Measurements from ENCODE around the gene CEP350. TPM values are rescaled to one million over a fixed set of nuclear protein-coding genes. Genes with fewer than 3 reads are reported as not detected.

CEP350 gene
- total and polyA plus RNA-seq, 4 experiments from 2014 or later = 9.3 to 99.4 (median 76.0) TPM

- Histone ChIP-seq H3K4me1 (ENCODE audit: insufficient read depth, low read length) (peaks cover 16% of the 10 kb centered on the region), H3K9me3 (ENCODE audit: control insufficient read depth in 1 of 2, low read length in 2 of 2) (no peaks in the 10 kb centered on the region), H3K4me3 (ENCODE audit: low read length in 2 of 2) (no peak overlapping the region), H3K36me3 (ENCODE audit: insufficient read depth, low read length) (no peaks in the 10 kb centered on the region), H3K27ac (ENCODE audit: low read depth, low read length) (no peak overlapping the region), H3K27me3 (ENCODE audit: insufficient read depth, low read length) (no peaks in the 10 kb centered on the region)
- POLR2A ChIA-PET (ENCODE audit: partially characterized antibody) = no interaction called here
- Mint-ChIP-seq H3K36me3 (peaks cover 0 to 7% of the 10 kb centered on the region in 2 donors), H3K4me1 (peaks cover 4 to 24% (median 15%) of the 10 kb centered on the region in 4 donors), H3K27ac (no peak overlapping the region), H3K4me3 (no peak overlapping the region), H3K9me3 (peaks cover 0 to 2% (median 0%) of the 10 kb centered on the region in 8 donors), H3K27me3 (no peaks in the 10 kb centered on the region)
- CTCF ChIA-PET (ENCODE audit: partially characterized antibody) = no interaction called here
- no peak for DNase-seq
- intact Hi-C loops (cut with micrococcal nuclease) = no loop called here
Observed at GRCh38 chr1:180150982-180151381, 196.4 kb downstream of the CEP350 start.

DNA sequence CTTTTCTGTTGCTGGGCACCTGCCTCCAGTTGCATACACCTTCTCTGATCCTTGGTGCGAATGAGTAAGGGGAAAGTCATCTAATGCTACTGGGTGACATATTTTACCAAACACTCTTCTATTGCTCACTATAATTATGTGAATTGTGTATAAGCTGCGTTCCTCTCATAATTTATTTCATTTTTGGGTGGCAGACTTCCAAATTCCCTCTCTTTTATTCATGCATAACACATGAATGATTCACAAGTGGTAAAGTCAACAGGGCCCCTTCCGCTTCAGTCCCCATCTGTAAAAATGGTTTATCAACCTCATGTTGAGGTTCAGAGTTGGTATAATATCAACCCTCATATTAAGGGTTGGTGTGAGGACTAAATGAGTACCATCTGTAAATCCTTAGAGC is 196.9 kb downstream of the CEP350 start:
- Mint-ChIP-seq H3K27ac (no peak overlapping the region), H3K36me3 (peaks cover 0 to 7% of the 10 kb centered on the region in 2 donors), H3K4me3 (no peak overlapping the region), H3K4me1 (peaks cover 8 to 29% (median 20%) of the 10 kb centered on the region in 4 donors), H3K27me3 (no peaks in the 10 kb centered on the region), H3K9me3 (peaks cover 0 to 2% (median 0%) of the 10 kb centered on the region in 8 donors)
- Histone ChIP-seq H3K4me1 (ENCODE audit: insufficient read depth, low read length) (peaks cover 22% of the 10 kb centered on the region), H3K4me3 (ENCODE audit: low read length in 2 of 2) (no peak overlapping the region), H3K27me3 (ENCODE audit: insufficient read depth, low read length) (no peaks in the 10 kb centered on the region), H3K36me3 (ENCODE audit: insufficient read depth, low read length) (no peaks in the 10 kb centered on the region), H3K27ac (ENCODE audit: low read depth, low read length) (no peak overlapping the region), H3K9me3 (ENCODE audit: control insufficient read depth in 1 of 2, low read length in 2 of 2) (no peaks in the 10 kb centered on the region)
- POLR2A ChIA-PET (ENCODE audit: partially characterized antibody) = no interaction called here
- CTCF ChIA-PET (ENCODE audit: partially characterized antibody) = no interaction called here
- DNase-seq = no peak
- intact Hi-C loops (cut with micrococcal nuclease) = no loop called here

DNA sequence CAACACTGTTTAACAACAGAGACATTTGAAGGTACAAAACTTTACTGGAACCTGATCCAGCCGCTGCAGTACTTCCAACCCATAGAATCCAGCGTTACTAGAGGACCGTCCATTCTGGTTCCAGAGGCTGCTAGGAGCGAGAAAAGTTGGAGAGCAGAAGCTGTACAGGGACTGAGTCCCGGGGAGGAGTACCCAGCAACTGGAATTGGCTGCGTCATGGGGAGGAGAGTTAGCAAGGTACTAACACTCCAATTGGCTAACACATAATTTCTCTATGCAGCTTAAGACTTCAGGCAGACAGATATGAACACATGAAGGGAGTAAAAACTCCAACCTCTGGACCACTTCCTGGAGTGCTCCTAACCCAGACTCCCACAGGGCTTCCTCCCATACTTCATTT is 198.0 kb downstream of the CEP350 start:
- Histone ChIP-seq H3K4me3 (ENCODE audit: low read length in 2 of 2) (no peak overlapping the region), H3K9me3 (ENCODE audit: control insufficient read depth in 1 of 2, low read length in 2 of 2) (no peaks in the 10 kb centered on the region), H3K4me1 (ENCODE audit: insufficient read depth, low read length) (peaks cover 27% of the 10 kb centered on the region), H3K36me3 (ENCODE audit: insufficient read depth, low read length) (no peaks in the 10 kb centered on the region), H3K27me3 (ENCODE audit: insufficient read depth, low read length) (no peaks in the 10 kb centered on the region), H3K27ac (ENCODE audit: low read depth, low read length) (no peak overlapping the region)
- peaks cover 12 to 36% (median 26%) of the 10 kb centered on the region in 4 donors for H3K4me1 Mint-ChIP-seq
- ChIA-PET POLR2A (ENCODE audit: partially characterized antibody) (interaction anchor here (4.5 kb wide), 1 partner anchor 270 kb away, joined by 22 read pairs; the partner anchor contains the start of gene TOR1AIP1), CTCF (ENCODE audit: partially characterized antibody) (no interaction called here)
- no peak for DNase-seq
- peak overlapping the region in 2 of 7 donors; percentile 1 to 54 for H3K27ac Mint-ChIP-seq
- peak overlapping the region in 4 of 8 donors; percentile 0 to 91 (median 32) for H3K4me3 Mint-ChIP-seq
- intact Hi-C loops (cut with micrococcal nuclease) = no loop called here
- peaks cover 0 to 7% of the 10 kb centered on the region in 2 donors for H3K36me3 Mint-ChIP-seq
- H3K9me3 Mint-ChIP-seq = peaks cover 0 to 2% (median 0%) of the 10 kb centered on the region in 8 donors
- no peaks in the 10 kb centered on the region for H3K27me3 Mint-ChIP-seq

DNA sequence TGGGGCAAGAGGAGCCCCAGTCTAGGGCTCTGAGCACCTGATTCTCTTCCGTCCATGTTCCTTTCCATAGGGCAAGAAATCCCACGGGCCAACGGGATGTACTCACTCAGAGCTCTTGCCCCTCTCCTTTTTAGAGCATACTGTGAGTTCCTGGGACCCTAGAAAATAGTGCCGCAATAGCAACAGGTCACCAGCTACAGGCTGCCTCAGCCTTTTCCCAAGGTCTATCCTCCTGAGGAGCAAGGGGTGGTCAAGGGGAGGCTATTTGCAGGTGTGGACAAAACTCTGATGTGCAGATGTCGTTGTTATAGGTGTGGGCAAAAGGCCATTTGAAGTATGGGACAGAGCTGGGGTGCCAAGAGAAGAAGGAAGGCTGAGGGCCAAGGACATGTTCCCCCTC is 198.4 kb downstream of the CEP350 start:
- ChIA-PET CTCF (ENCODE audit: partially characterized antibody) (interaction anchor here (1.2 kb wide), 1 partner anchor 344 kb away, joined by 3 read pairs; no protein-coding TSS in a partner anchor), POLR2A (ENCODE audit: partially characterized antibody) (interaction anchor here (4.5 kb wide), 1 partner anchor 270 kb away, joined by 22 read pairs; the partner anchor contains the start of gene TOR1AIP1)
- Histone ChIP-seq H3K36me3 (ENCODE audit: insufficient read depth, low read length) (no peaks in the 10 kb centered on the region), H3K27ac (ENCODE audit: low read depth, low read length) (no peak overlapping the region), H3K27me3 (ENCODE audit: insufficient read depth, low read length) (no peaks in the 10 kb centered on the region), H3K9me3 (ENCODE audit: control insufficient read depth in 1 of 2, low read length in 2 of 2) (no peaks in the 10 kb centered on the region), H3K4me3 (ENCODE audit: low read length in 2 of 2) (no peak overlapping the region), H3K4me1 (ENCODE audit: insufficient read depth, low read length) (peaks cover 27% of the 10 kb centered on the region)
- Mint-ChIP-seq H3K27ac (peak overlapping the region in 3 of 7 donors; percentile 1 to 77 (median 50)), H3K27me3 (no peaks in the 10 kb centered on the region), H3K9me3 (peaks cover 0 to 2% (median 0%) of the 10 kb centered on the region in 8 donors), H3K4me3 (peak overlapping the region in 7 of 8 donors; percentile 2 to 91 (median 16)), H3K4me1 (peaks cover 12 to 40% (median 28%) of the 10 kb centered on the region in 4 donors), H3K36me3 (peaks cover 0 to 7% of the 10 kb centered on the region in 2 donors)
- intact Hi-C loops (cut with micrococcal nuclease) = no loop called here
- no peak for DNase-seq

DNA sequence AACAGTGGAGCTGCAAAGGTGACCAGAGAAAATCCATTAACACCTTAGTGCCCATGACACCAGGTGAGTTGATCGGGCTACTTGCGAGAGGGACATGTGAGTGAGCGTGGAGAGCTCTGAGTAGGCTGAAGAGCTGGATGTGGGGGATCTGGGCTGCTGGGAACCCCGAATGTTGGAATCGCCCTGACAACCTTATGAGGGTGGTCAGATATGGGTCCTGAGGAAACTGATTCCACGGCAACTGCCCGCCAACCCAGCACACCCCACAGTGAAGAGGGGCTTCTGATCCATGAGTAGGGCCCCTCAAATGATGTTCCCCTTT is 199.4 kb downstream of the CEP350 start:
- no peaks in the 10 kb centered on the region for H3K9me3 ChIP-seq (ENCODE audit: control insufficient read depth in 1 of 2, low read length in 2 of 2)
- ChIA-PET CTCF (ENCODE audit: partially characterized antibody) (interaction anchor here (1.0 to 1.8 kb wide), 3 partner anchors 64 to 345 kb away, joined by 3 to 4 read pairs (median 3); no protein-coding TSS in a partner anchor), POLR2A (ENCODE audit: partially characterized antibody) (interaction anchor here (1.0 to 4.5 kb wide), 3 partner anchors 200 to 274 kb away, joined by 4 to 22 read pairs (median 19); partner anchors contain the start of genes CEP350 and TOR1AIP1)
- H3K36me3 ChIP-seq (ENCODE audit: insufficient read depth, low read length) = no peaks in the 10 kb centered on the region
- H3K27ac ChIP-seq (ENCODE audit: low read depth, low read length) = peak overlapping the region; percentile 68
- H3K27me3 ChIP-seq (ENCODE audit: insufficient read depth, low read length) = no peaks in the 10 kb centered on the region
- H3K27me3 Mint-ChIP-seq = no peaks in the 10 kb centered on the region
- peak overlapping the region; percentile 89 to 94 (median 91) for H3K4me3 Mint-ChIP-seq
- peak overlapping the region; percentile 87 to 94 for H3K4me3 ChIP-seq (ENCODE audit: low read length in 2 of 2)
- H3K27ac Mint-ChIP-seq = peak overlapping the region; percentile 68 to 92 (median 89)
- intact Hi-C loops (cut with micrococcal nuclease) = loop anchor here (1.0 to 2.0 kb wide), 4 partner anchors 15 to 477 kb away; partner anchors contain the start of genes CEP350 and TOR1AIP1
- peak in 1 of 5 donors; percentile 10 for DNase-seq
- H3K36me3 Mint-ChIP-seq = peaks cover 0 to 7% of the 10 kb centered on the region in 2 donors
- H3K4me1 Mint-ChIP-seq = peaks cover 12 to 48% (median 32%) of the 10 kb centered on the region in 4 donors
- peaks cover 27% of the 10 kb centered on the region for H3K4me1 ChIP-seq (ENCODE audit: insufficient read depth, low read length)
- H3K9me3 Mint-ChIP-seq = peaks cover 0 to 2% (median 0%) of the 10 kb centered on the region in 8 donors

DNA sequence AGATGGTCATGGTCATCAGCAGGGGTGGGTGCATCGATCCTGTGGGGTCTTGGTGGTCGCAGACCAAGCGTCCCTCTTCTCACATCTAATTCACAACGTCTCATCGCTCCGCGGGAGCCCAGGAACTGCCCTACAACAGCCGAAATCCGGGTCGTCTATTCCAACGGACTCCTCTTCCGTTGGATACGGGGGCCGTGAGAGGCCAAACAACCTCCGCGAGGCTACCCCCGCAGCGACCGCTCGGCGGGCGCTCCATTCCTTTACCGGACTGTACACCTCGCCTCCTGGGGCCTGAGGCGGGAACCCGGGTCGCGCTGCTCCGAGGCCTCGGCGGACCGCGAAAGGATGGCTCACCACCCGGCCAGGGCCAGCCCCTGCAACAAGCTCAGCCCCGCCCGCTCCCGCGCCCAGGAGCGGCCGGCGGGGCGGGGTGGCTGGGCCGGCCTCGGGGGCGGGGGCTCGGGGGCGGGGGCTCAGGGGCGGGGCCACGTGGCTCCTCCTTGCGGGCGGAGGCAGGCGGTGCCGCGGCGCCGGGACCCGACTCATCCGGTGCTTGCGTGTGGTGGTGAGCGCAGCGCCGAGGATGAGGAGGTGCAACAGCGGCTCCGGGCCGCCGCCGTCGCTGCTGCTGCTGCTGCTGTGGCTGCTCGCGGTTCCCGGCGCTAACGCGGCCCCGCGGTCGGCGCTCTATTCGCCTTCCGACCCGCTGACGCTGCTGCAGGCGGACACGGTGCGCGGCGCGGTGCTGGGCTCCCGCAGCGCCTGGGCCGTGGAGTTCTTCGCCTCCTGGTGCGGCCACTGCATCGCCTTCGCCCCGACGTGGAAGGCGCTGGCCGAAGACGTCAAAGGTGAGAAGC is 199.9 kb downstream of the CEP350 start, which contains the start of gene QSOX1:
Gene QSOX1, plus strand, starts transcription at position 545 of the 857 bp plus-strand sequence. Its CDS starts 39 bp downstream, at position 584.
- Mint-ChIP-seq H3K9me3 (peaks cover 0 to 2% (median 0%) of the 10 kb centered on the region in 8 donors), H3K4me1 (peaks cover 14 to 52% (median 34%) of the 10 kb centered on the region in 4 donors), H3K4me3 (peak within 1 kb of the TSS; percentile 89 to 94 (median 92)), H3K36me3 (peaks cover 0 to 7% of the 10 kb centered on the region in 2 donors), H3K27ac (peak within 1 kb of the TSS; percentile 85 to 94 (median 92)), H3K27me3 (no peaks in the 10 kb centered on the region)
- POLR2A ChIA-PET (ENCODE audit: partially characterized antibody) = interaction anchor here (0.8 to 4.5 kb wide), 5 partner anchors 25 to 348 kb away, joined by 3 to 22 read pairs (median 4); partner anchors contain the start of genes ACBD6, CEP350 and TOR1AIP1
- H3K4me3 ChIP-seq (ENCODE audit: low read length in 2 of 2) = peak within 1 kb of the TSS; percentile 87 to 94
- H3K27me3 ChIP-seq (ENCODE audit: insufficient read depth, low read length) = no peaks in the 10 kb centered on the region
- CTCF ChIA-PET (ENCODE audit: partially characterized antibody) = interaction anchor here (1.0 to 1.8 kb wide), 4 partner anchors 24 to 346 kb away, joined by 3 to 8 read pairs (median 4); no protein-coding TSS in a partner anchor
- H3K9me3 ChIP-seq (ENCODE audit: control insufficient read depth in 1 of 2, low read length in 2 of 2) = no peaks in the 10 kb centered on the region
- H3K27ac ChIP-seq (ENCODE audit: low read depth, low read length) = peak within 1 kb of the TSS; percentile 68
- no peaks in the 10 kb centered on the region for H3K36me3 ChIP-seq (ENCODE audit: insufficient read depth, low read length)
- DNase-seq = peak; percentile 88 to 91 (median 89)
- intact Hi-C loops (cut with micrococcal nuclease) = loop anchor here (1.0 to 2.0 kb wide), 4 partner anchors 16 to 477 kb away; partner anchors contain the start of genes CEP350 and TOR1AIP1
- H3K4me1 ChIP-seq (ENCODE audit: insufficient read depth, low read length) = peaks cover 27% of the 10 kb centered on the region

Measured in CD4-positive, alpha-beta memory T cell (primary cell).